K562 (cell line): Measurements from ENCODE around the gene SLC26A1. TPM values are rescaled to one million over a fixed set of nuclear protein-coding genes. Genes with fewer than 3 reads are reported as not detected.
A peak's percentile ranks its signal among the peaks of the same experiment; 100 is the strongest.

Source experiments
- ATAC-seq: fragments of 200-7000 bp; cut with Tn5 transposase; 3 replicates; pipeline ENCODE4 v1.9.1; 2020; ENCODE audit warnings: moderate library complexity
- Bru-seq: library from RNA; stranded (reverse); fragments of 400-500 nt; gene quantifications from one replicate; lab custom pipeline; 2021; lab: Mats Ljungman, UMichigan
- BruChase-seq, 2 experiments: library from RNA; stranded (reverse); fragments of 400-500 nt; gene quantifications; one replicate each; lab custom pipeline; 2021; lab: Mats Ljungman, UMichigan
- BruUV-seq: library from RNA; stranded (reverse); fragments of 400-500 nt; replicated peaks from 2 replicates; lab custom pipeline; 2021; lab: Mats Ljungman, UMichigan
- CTCF ChIA-PET: fragments of 300-600 bp; formaldehyde crosslinking; extraction: SDS; loops from one replicate; lab custom pipeline; 2021; ENCODE audit warnings: low intra/inter-chr PET ratio; lab: Yijun Ruan, JAX
- POLR2A ChIA-PET: fragments of 300-600, 350-650 bp; sonication (Branson Sonifier 250); formaldehyde crosslinking; extraction: SDS; loops from one replicate; lab custom pipeline; 2021; ENCODE audit warnings: antibody characterized with exemption, inconsistent platforms; lab: Yijun Ruan, JAX
- DNase-seq, 4 experiments: peaks; one replicate each; pipeline versions ENCODE4 v3.0.0 to v3.0.0-alpha.2; 2011 to 2018; ENCODE audit warnings: low spot score in 3 of 4, mixed read lengths in 3 of 4; ENCODE audit errors: extremely low read depth in 1 of 4
- FAIRE-seq: peaks from 2 replicates; lab custom pipeline; 2011; peaks lifted over from hg19 to GRCh38; lab: Jason Lieb, UNC
- H2AFZ ChIP-seq: 2 replicates; pipeline ENCODE4 v1.6.0; 2011; ENCODE audit warnings: low read depth, low read length, control low read depth, inconsistent platforms
- H3K27ac ChIP-seq: fragments of 200-600 bp; 3 replicates; pipeline ENCODE4 v1.8.0; 2011; ENCODE audit warnings: low read depth, mild to moderate bottlenecking, control low read depth, inconsistent platforms, low read length, moderate library complexity, mixed read lengths; ENCODE audit errors: extremely low read depth
- H3K27me3 ChIP-seq, 2 experiments: fragments of 300-600 bp in 1 of 2; 2 replicates in 1 of 2; 3 replicates in 1 of 2; pipeline versions ENCODE4 v1.6.0 to v1.8.0; 2011; ENCODE audit warnings: inconsistent platforms in 2 of 2, low read length in 2 of 2, mild to moderate bottlenecking in 1 of 2, mixed read lengths in 1 of 2, moderate library complexity in 1 of 2; ENCODE audit not compliant: control insufficient read depth in 2 of 2, insufficient read depth in 2 of 2
- H3K36me3 ChIP-seq: fragments of 300-600 bp; 3 replicates; pipeline ENCODE4 v1.8.0; 2011; ENCODE audit warnings: mild to moderate bottlenecking, low read length, inconsistent platforms; ENCODE audit not compliant: control insufficient read depth, insufficient read depth
- H3K4me1 ChIP-seq, 2 experiments: fragments of 200-600 bp in 1 of 2; replicated peaks in 1 of 2; 2 replicates in 1 of 2; 3 replicates in 1 of 2; pipeline versions ENCODE4 v1.5.1 to v1.8.0; 2011; ENCODE audit warnings: inconsistent platforms in 2 of 2, low read length in 2 of 2, mild to moderate bottlenecking in 1 of 2, mixed read lengths in 1 of 2, moderate library complexity in 1 of 2; ENCODE audit not compliant: control insufficient read depth in 2 of 2, insufficient read depth in 2 of 2
- H3K4me2 ChIP-seq: 2 replicates; pipeline ENCODE4 v1.6.1; 2011; ENCODE audit warnings: low read length, control low read depth, inconsistent platforms, mixed read lengths; ENCODE audit not compliant: insufficient read depth
- H3K4me3 ChIP-seq: fragments of 200-600 bp; sonication (generic), shearing (Covaris generic); 2 replicates; pipeline ENCODE4 v1.5.1; 2016; ENCODE audit warnings: control low read depth, inconsistent platforms
- H3K79me2 ChIP-seq: fragments of 200-600 bp; 3 replicates; pipeline ENCODE4 v1.8.0; 2011; ENCODE audit warnings: low read length, inconsistent platforms; ENCODE audit not compliant: control insufficient read depth, insufficient read depth
- H3K9ac ChIP-seq, 2 experiments: 2 replicates each; pipeline versions ENCODE4 v1.6.0 to v1.6.1; 2011; ENCODE audit warnings: low read depth in 2 of 2, low read length in 2 of 2, control low read depth in 1 of 2, inconsistent platforms in 1 of 2, mild to moderate bottlenecking in 1 of 2, mixed read lengths in 1 of 2; ENCODE audit not compliant: insufficient read depth in 1 of 2
- H3K9me1 ChIP-seq: one replicate; pipeline ENCODE4 v1.6.0; 2011; ENCODE audit warnings: inconsistent platforms, mild to moderate bottlenecking, low read length, moderate library complexity; ENCODE audit not compliant: control insufficient read depth, insufficient read depth
- H3K9me3 ChIP-seq: replicated peaks from 2 replicates; pipeline ENCODE4 v1.5.1; 2011; ENCODE audit warnings: low read depth, low read length, inconsistent platforms; ENCODE audit not compliant: control insufficient read depth, insufficient read depth
- H4K20me1 ChIP-seq: replicated peaks from 2 replicates; pipeline ENCODE4 v1.6.1; 2011; ENCODE audit warnings: low read length, inconsistent platforms, mixed read lengths; ENCODE audit not compliant: control insufficient read depth, insufficient read depth
- C11orf30 ChIP-seq: fragments of 450-650 bp; IDR thresholded peaks from 2 replicates; pipeline ENCODE4 v1.6.1; 2016; ENCODE audit warnings: low read depth, mild to moderate bottlenecking
- CREM ChIP-seq: IDR thresholded peaks from 2 replicates; pipeline ENCODE4 v1.6.1; 2014; ENCODE audit warnings: antibody characterized with exemption, low read depth
- L3MBTL2 ChIP-seq: fragments of 450-650 bp; IDR thresholded peaks from 2 replicates; pipeline ENCODE4 v1.6.1; 2016; ENCODE audit warnings: mild to moderate bottlenecking, moderate library complexity
- MAFF ChIP-seq: IDR thresholded peaks from 2 replicates; pipeline ENCODE4 v1.6.1; 2012; ENCODE audit warnings: low read length, improper control_type of control experiment
- MAFG ChIP-seq: fragments of 450-650 bp; conservative IDR thresholded peaks from 2 replicates; pipeline ENCODE4 v1.6.1; 2016; ENCODE audit warnings: missing genetic modification characterization, missing compliant biosample characterization
- MYC ChIP-seq, 2 experiments: fragments of 250-450 bp in 1 of 2; sonication (Bioruptor Pico) in 1 of 2; IDR thresholded peaks; 2 replicates each; pipeline versions ENCODE4 v1.5.1 to v1.6.1; 2012 to 2021; ENCODE audit warnings: low read depth in 2 of 2, borderline replicate concordance in 1 of 2, improper control_type of control experiment in 1 of 2, low read length in 1 of 2, mild to moderate bottlenecking in 1 of 2, moderate library complexity in 1 of 2
- POLR2A ChIP-seq: fragments of 450-650 bp; conservative IDR thresholded peaks from 2 replicates; pipeline ENCODE4 v1.6.1; 2016
- POLR2G ChIP-seq: fragments of 200-400 bp; formaldehyde crosslinking; IDR thresholded peaks from 2 replicates; pipeline ENCODE4 v1.6.1; 2017; ENCODE audit warnings: low read depth, mild to moderate bottlenecking, antibody characterized with exemption, low read length, moderate library complexity
- RFX5 ChIP-seq: IDR thresholded peaks from 2 replicates; pipeline ENCODE4 v1.6.1; 2011; ENCODE audit warnings: low read depth, mild to moderate bottlenecking, improper control_type of control experiment, low read length
- RUNX1 ChIP-seq: sonication (generic); IDR thresholded peaks from 2 replicates; pipeline ENCODE4 v1.6.1; 2016; ENCODE audit warnings: antibody characterized with exemption, low read depth
- SP1 ChIP-seq: sonication (generic); formaldehyde crosslinking; IDR thresholded peaks from 2 replicates; pipeline ENCODE4 v1.8.1; 2022; ENCODE audit warnings: mild to moderate bottlenecking, missing genetic modification reagents
- ZFP1 ChIP-seq: fragments of 450-650 bp; formaldehyde crosslinking; IDR thresholded peaks from 2 replicates; pipeline ENCODE4 v1.4.0; 2020; ENCODE audit warnings: mild to moderate bottlenecking, mixed read lengths
- ZHX1 ChIP-seq: fragments of 150-350 bp; conservative IDR thresholded peaks from 2 replicates; pipeline ENCODE4 v1.6.1; 2014; ENCODE audit warnings: low read length
- ZNF316 ChIP-seq: fragments of 450-650 bp; IDR thresholded peaks from 2 replicates; pipeline ENCODE4 v1.6.1; 2016
- WGBS: fragments of 100-300 bp; shearing (Covaris generic); methylation state at CpG from one replicate; pipeline ENCODE4 v1.1.6; 2016; ENCODE audit warnings: low coverage, mixed read lengths; ENCODE audit not compliant: insufficient coverage; ENCODE audit errors: missing lambda C conversion rate; 5-methylcytosine and 5-hydroxymethylcytosine counted together
- in situ Hi-C: fragments of 300-500 bp; cut with MboI; formaldehyde crosslinking; loops from 4 replicates; pipeline ENCODE4 v1.15.0; 2018; ENCODE audit warnings: inconsistent platforms, mixed read lengths
- intact Hi-C: fragments of 100-400 bp; cut with micrococcal nuclease; formaldehyde crosslinking; loops from 2 replicates; pipeline ENCODE4 v1.14.2; 2022
- long read RNA-seq, 3 experiments: library from polyadenylated mRNA in 2 of 3; library from RNA in 1 of 3; unstranded in 2 of 3; stranded (forward) in 1 of 3; transcript quantifications; one replicate each; pipeline ENCODE4 v2.0.0, GENCODE V29; 2019 to 2022
- polyA minus RNA-seq, 3 experiments: library from RNA; depleted of rRNA, polyadenylated mRNA; stranded (reverse); fragments of >200 nt; gene quantifications; 2 replicates each; pipeline ENCODE4 v1.2.3, GENCODE V29; 2011
- polyA plus RNA-seq, 8 experiments: library from polyadenylated mRNA; depleted of rRNA in 4 of 8; stranded (reverse) in 5 of 8; unstranded in 3 of 8; fragments of >200 nt; fragmentation: Nextera tagmentation in 2 of 8; fragmentation: Illumina TruSeq in 1 of 8; extraction: Ambion mirVana in 2 of 8; extraction: Trizol in 1 of 8; gene quantifications; 2 replicates each; pipeline versions ENCODE4 v1.2.1 to v1.2.3, GENCODE V29; 2011 to 2014; ENCODE audit warnings: inconsistent platforms in 1 of 8, missing spikeins in 1 of 8
- total RNA-seq, 7 experiments: library from RNA; depleted of rRNA in 6 of 7; stranded (reverse); fragments of >200 nt in 6 of 7; fragmentation: Illumina TruSeq in 2 of 7; extraction: Trizol in 2 of 7; gene quantifications; 2 replicates each; pipeline versions ENCODE4 v1.2.1 to v1.2.3, GENCODE V29; 2011 to 2021; ENCODE audit warnings: low replicate concordance in 1 of 7

The SLC26A1 gene
- total RNA-seq (2011; cell fraction: chromatin; rRNA removed; ENCODE audit: low replicate concordance), result 5.5 and 11.7 TPM in 2 replicates
- 8.4 and 9.3 TPM in 2 replicates for total RNA-seq (2011; cell fraction: nucleolus; rRNA removed)
- total RNA-seq (2011; cell fraction: nucleoplasm; rRNA removed), result 4.1 and 4.2 TPM in 2 replicates
- total RNA-seq (2014; rRNA removed), result 1.6 TPM in 2 replicates
- total RNA-seq (2014; rRNA removed; fragmentation: Illumina TruSeq; extraction: Trizol), result 0.40 and 0.96 TPM in 2 replicates
- 1.8 and 2.2 TPM in 2 replicates for total RNA-seq (2015; rRNA removed; fragmentation: Illumina TruSeq; extraction: Trizol)
- 3.1 and 4.2 TPM in 2 replicates for total RNA-seq (2021)
- polyA plus RNA-seq (2011; rRNA removed), result 0.95 and 2.0 TPM in 2 replicates
- polyA plus RNA-seq (2011; cell fraction: cytosol; rRNA removed), result 1.0 and 2.7 TPM in 2 replicates
- 9.1 and 12.1 TPM in 2 replicates for polyA plus RNA-seq (2011; cell fraction: nucleus; rRNA removed)
- polyA plus RNA-seq (2012), result 4.4 and 8.2 TPM in 2 replicates
- 0.56 and 0.69 TPM in 2 replicates for polyA plus RNA-seq (2014; fragmentation: Illumina TruSeq; extraction: Trizol)
- polyA plus RNA-seq (2014; fragmentation: Nextera tagmentation; extraction: Ambion mirVana), result under 1 TPM; 0.11 to 0.24 TPM
- 1.4 and 2.1 TPM in 2 replicates for polyA plus RNA-seq (2014; rRNA removed)
- 0.51 and 0.74 TPM in 2 replicates for polyA minus RNA-seq (2011; rRNA and poly(A)+ RNA removed)
- polyA minus RNA-seq (2011; cell fraction: cytosol; rRNA and poly(A)+ RNA removed), result 1.7 TPM in 2 replicates
- 3.9 and 6.3 TPM in 2 replicates for polyA minus RNA-seq (2011; cell fraction: nucleus; rRNA and poly(A)+ RNA removed)
- percentile 60 among the genes with signal in this experiment for Bru-seq, nascent RNA
- BruChase-seq, experiment 1, labeled RNA remaining after a 2-hour chase, result percentile 57 among the genes with signal in this experiment
- percentile 57 among the genes with signal in this experiment for BruChase-seq, experiment 2, labeled RNA remaining after a 6-hour chase
- long read RNA-seq, experiment 1, partial matches to known transcripts, result 1 of 7 reads
- long read RNA-seq, experiment 1, other reads (novel, unspliced or antisense), result 5 of 7 reads
- long read RNA-seq, experiment 2, partial matches to known transcripts, result 0 of 1 reads
- long read RNA-seq, experiment 2, other reads (novel, unspliced or antisense), result 1 of 1 reads
- long read RNA-seq, experiment 3, result 0 reads

DNA sequence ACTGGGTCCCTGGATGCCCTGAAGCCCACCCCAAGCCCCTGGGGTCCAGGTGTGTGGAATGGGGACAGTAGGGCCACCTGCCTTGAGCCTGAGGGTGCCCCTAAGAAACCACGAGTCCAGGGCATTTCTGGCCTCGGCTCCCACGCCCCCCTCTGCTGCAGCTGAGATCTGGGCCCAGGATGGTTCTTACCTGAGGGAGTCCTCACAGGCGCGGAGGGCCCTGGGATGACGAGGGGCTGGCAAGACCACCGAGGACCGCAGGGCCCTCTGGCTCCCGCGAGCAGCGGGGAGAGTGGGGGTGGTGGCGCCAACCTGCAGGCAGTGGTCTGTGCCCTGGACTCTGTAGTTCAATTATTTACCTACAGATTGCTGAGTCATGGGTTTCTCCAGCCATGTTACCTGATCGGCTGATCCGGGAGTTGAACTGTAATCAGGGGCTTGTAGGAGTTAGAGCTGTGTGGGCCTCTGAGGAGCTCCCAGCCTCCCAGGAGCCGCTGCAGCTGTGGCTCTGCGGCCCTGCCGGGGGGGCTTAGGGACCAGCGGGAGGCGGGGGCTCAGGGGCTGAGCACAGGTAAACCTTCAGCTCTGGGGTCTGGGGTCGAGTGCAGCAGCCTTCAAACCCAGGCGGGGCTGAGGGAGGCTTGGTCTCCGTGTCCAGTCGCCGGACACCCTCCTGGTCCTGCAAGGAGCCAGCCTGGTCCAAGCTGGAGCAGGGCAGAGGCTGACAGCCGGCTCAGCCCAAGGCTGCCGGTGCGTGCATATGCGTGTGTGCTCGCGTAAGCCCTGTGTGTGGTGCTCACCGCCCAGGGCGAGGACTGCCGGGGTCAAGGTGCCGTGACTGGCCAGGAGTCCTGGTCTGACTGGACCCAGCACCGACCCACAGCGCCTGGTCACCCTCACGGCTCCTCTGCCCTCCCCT is at the start of gene SLC26A1:
Gene SLC26A1, minus strand, starts transcription at position 294 of the 919 bp plus-strand sequence. CDS start 1,701 bp downstream, outside the sequence.
- H3K9me1 ChIP-seq, result no peaks in the 10 kb centered on the region
- ChIA-PET CTCF (no interaction called here), POLR2A (interaction anchor here (0.6 to 1.7 kb wide), 7 partner anchors 8 to 525 kb away, joined by 3 to 6 read pairs (median 4); no protein-coding TSS in a partner anchor)
- H3K4me2 ChIP-seq, result peak within 1 kb of the TSS; percentile 82
- H3K36me3 ChIP-seq, result peaks cover 22% of the 10 kb centered on the region; the same call in 1 of the 3 replicates
- H3K4me1 ChIP-seq, result peaks cover 41 to 95% of the 10 kb centered on the region in 2 experiments
- 10% methylated on average over 34 of the region's 37 CpGs for WGBS
- peak within 1 kb of the TSS; percentile 82 for H3K27ac ChIP-seq
- peak within 1 kb of the TSS; percentile 75 to 96 for H3K9ac ChIP-seq
- peak; percentile 57 for ATAC-seq
- BruUV-seq, result TSS peak; percentile 58
- H3K27me3 ChIP-seq, result no peaks in the 10 kb centered on the region
- FAIRE-seq, result peak; percentile 85
- H3K9me3 ChIP-seq, result no peaks in the 10 kb centered on the region
- peaks cover 23% of the 10 kb centered on the region; the same call in 2 of the 3 replicates for H3K79me2 ChIP-seq
- H2AFZ ChIP-seq, result peak within 1 kb of the TSS; percentile 84
- peak; percentile 49 to 84 (median 61) for DNase-seq
- peak within 1 kb of the TSS; percentile 24 for H3K4me3 ChIP-seq
- no peaks in the 10 kb centered on the region for H4K20me1 ChIP-seq
- intact Hi-C loops (loop anchor here (10.0 kb wide), 1 partner anchor 51 kb away; no protein-coding TSS in a partner anchor), in situ Hi-C loops (no loop called here)
- TF ChIP-seq ZFP1, result 0 out of 2 replicates have a peak, but pooled peaks have one; percentile 24
- TF ChIP-seq SP1 (CRISPR knock-in tag), result no peak
- TF ChIP-seq C11orf30, result peak; percentile 98
- peak; percentile 42 for TF ChIP-seq POLR2A
- TF ChIP-seq MAFG, result peak; percentile 95
- no peak for TF ChIP-seq MYC (IDR thresholded peaks at IDR 0.05; ENCODE audit: low read depth, low read length)
- 0 out of 2 replicates have a peak, but pooled peaks have one; percentile 23 for TF ChIP-seq MYC (CRISPR knock-in tag; IDR thresholded peaks at IDR 0.05; ENCODE audit: borderline replicate concordance, low read depth)
- peak; percentile 73 for TF ChIP-seq POLR2G
- TF ChIP-seq MAFF, result peak; percentile 92
- no peak for TF ChIP-seq RFX5
- TF ChIP-seq RUNX1, result no peak
- TF ChIP-seq ZNF316, result peak; percentile 98
- TF ChIP-seq CREM, result 0 out of 2 replicates have a peak, but pooled peaks have one; percentile 33
- no peak for TF ChIP-seq ZHX1
- peak; percentile 27; the same call in 1 of the 2 replicates for TF ChIP-seq L3MBTL2
